Prostate gland (tissue), 2 donors: Measurements from ENCODE around the gene KLF11.
"Not testable (repeated sequence)": the region's sequence is repeated elsewhere in the genome, so short reads cannot be mapped to it uniquely, and the experiment has no call there.

Source experiments
- POLR2A ChIP-seq: fragments of 450-650 bp; IDR thresholded peaks from one replicate; pipeline ENCODE4 v1.6.1; 2016; ENCODE audit warnings: antibody characterized with exemption, mild to moderate bottlenecking
- POLR2AphosphoS5 ChIP-seq: sonication (generic); formaldehyde crosslinking; IDR thresholded peaks from one replicate; pipeline ENCODE4 v1.6.1; 2017; ENCODE audit warnings: antibody characterized with exemption
- TF ChIP-seq, protein P1 (sequence below), 4 experiments: fragments of 200-600 bp in 2 of 4; fragments of 450-650 bp in 2 of 4; sonication (generic) in 2 of 4; IDR thresholded peaks; 1 replicate in 3 of 4; 2 replicates in 1 of 4; pipeline ENCODE4 v1.5.1; 2016 to 2019; ENCODE audit warnings: antibody characterized with exemption in 4 of 4, mild to moderate bottlenecking in 2 of 4, moderate library complexity in 2 of 4

DNA sequence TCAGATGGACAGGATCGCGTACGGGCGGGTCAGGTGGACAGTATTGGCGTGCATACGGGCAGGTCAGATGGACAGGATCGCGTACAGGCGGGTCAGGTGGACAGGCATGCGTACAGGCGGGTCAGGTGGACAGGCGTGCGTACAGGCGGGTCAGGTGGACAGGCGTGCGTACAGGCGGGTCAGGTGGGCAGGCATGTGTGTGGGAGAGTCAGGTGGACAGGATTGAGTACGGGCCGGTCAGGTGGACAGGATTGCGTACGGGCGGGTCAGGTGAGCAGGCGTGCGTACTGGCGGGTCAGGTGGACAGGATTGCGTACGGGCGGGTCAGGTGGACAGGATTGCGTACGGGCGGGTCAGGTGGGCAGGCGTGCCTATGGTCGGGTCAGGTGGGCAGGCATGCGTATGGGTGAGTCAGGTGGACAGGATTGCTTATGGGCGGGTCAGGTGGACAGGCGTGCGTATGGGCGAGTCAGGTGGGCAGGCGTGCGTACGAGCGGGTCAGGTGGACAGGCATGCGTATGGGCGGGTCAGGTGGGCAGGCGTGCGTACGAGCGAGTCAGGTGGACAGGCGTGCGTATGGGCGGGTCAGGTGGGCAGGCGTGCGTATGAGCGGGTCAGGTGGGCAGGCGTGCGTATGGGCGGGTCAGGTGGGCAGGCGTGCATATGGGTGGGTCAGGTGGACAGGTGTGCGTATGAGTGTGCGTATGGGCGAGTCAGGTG lies 31.6 kb upstream of the KLF11 start:
- TF ChIP-seq, protein P1, sequence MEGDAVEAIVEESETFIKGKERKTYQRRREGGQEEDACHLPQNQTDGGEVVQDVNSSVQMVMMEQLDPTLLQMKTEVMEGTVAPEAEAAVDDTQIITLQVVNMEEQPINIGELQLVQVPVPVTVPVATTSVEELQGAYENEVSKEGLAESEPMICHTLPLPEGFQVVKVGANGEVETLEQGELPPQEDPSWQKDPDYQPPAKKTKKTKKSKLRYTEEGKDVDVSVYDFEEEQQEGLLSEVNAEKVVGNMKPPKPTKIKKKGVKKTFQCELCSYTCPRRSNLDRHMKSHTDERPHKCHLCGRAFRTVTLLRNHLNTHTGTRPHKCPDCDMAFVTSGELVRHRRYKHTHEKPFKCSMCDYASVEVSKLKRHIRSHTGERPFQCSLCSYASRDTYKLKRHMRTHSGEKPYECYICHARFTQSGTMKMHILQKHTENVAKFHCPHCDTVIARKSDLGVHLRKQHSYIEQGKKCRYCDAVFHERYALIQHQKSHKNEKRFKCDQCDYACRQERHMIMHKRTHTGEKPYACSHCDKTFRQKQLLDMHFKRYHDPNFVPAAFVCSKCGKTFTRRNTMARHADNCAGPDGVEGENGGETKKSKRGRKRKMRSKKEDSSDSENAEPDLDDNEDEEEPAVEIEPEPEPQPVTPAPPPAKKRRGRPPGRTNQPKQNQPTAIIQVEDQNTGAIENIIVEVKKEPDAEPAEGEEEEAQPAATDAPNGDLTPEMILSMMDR (IDR thresholded peaks at IDR 0.05): not testable (repeated sequence)
- not testable (repeated sequence) for TF ChIP-seq POLR2A, POLR2AphosphoS5
